Panc1 (cell line): ENCODE data around the gene KRAS.

Source experiments
- CTCF ChIP-seq: fragments of 450-650 bp; IDR thresholded peaks from 2 replicates; pipeline ENCODE4 v1.5.1; 2017; ENCODE audit warnings: mild to moderate bottlenecking
- POLR2AphosphoS5 ChIP-seq: IDR thresholded peaks from 2 replicates; pipeline ENCODE4 v1.6.1; 2012; ENCODE audit warnings: mild to moderate bottlenecking, low read depth, low read length, moderate library complexity

GRCh38 chr12:25236626-25237025 is 14.1 kb downstream of the KRAS start:
- no peak for TF ChIP-seq CTCF
- TF ChIP-seq POLR2AphosphoS5: no peak
